Osteocyte (in vitro differentiated cells): ENCODE data around the gene TDRD7. TPM values are rescaled to one million over a fixed set of nuclear protein-coding genes. Genes with fewer than 3 reads are reported as not detected.

Experiments used
- DNase-seq: peaks from one replicate; pipeline ENCODE4 v3.0.0; 2021; ENCODE audit warnings: mixed read lengths; ENCODE audit not compliant: unreplicated experiment; ENCODE audit errors: extremely low spot score
- H3K27ac Mint-ChIP-seq: one replicate; pipeline ENCODE4 v1.8.0; 2021; ENCODE audit warnings: mild to moderate bottlenecking, mixed read lengths; ENCODE audit not compliant: unreplicated experiment
- H3K27me3 Mint-ChIP-seq: one replicate; pipeline ENCODE4 v1.8.0; 2021; ENCODE audit warnings: mixed read lengths; ENCODE audit not compliant: unreplicated experiment
- H3K36me3 Mint-ChIP-seq: one replicate; pipeline ENCODE4 v1.8.0; 2021; ENCODE audit warnings: mixed read lengths; ENCODE audit not compliant: unreplicated experiment
- H3K4me1 Mint-ChIP-seq: one replicate; pipeline ENCODE4 v1.8.0; 2021; ENCODE audit warnings: mixed read lengths; ENCODE audit not compliant: unreplicated experiment
- H3K4me3 Mint-ChIP-seq: one replicate; pipeline ENCODE4 v1.8.0; 2021; ENCODE audit warnings: mild to moderate bottlenecking, moderate library complexity, mixed read lengths; ENCODE audit not compliant: unreplicated experiment
- H3K9me3 Mint-ChIP-seq: one replicate; pipeline ENCODE4 v1.8.0; 2021; ENCODE audit warnings: mixed read lengths; ENCODE audit not compliant: unreplicated experiment
- CTCF ChIP-seq: fragments of 200-600 bp; sonication (generic); IDR thresholded peaks from 2 replicates; pipeline ENCODE4 v1.5.0; 2021; ENCODE audit warnings: antibody characterized with exemption, mild to moderate bottlenecking, moderate library complexity
- total RNA-seq: library from RNA; stranded (reverse); gene quantifications from 2 replicates; pipeline ENCODE4 v1.2.1, GENCODE V29; 2021

TDRD7 gene
- total RNA-seq, 1 donor from 2014 or later, result 8.6 TPM

- no peak for DNase-seq
- Mint-ChIP-seq H3K27ac (no peak overlapping the region), H3K36me3 (no peaks in the 10 kb centered on the region), H3K9me3 (no peaks in the 10 kb centered on the region), H3K4me3 (no peak overlapping the region), H3K4me1 (no peaks in the 10 kb centered on the region), H3K27me3 (peaks cover 38% of the 10 kb centered on the region)
- no peak for TF ChIP-seq CTCF
Measured at GRCh38 chr9:97525451-97525850, 113.6 kb downstream of the TDRD7 start.

DNA sequence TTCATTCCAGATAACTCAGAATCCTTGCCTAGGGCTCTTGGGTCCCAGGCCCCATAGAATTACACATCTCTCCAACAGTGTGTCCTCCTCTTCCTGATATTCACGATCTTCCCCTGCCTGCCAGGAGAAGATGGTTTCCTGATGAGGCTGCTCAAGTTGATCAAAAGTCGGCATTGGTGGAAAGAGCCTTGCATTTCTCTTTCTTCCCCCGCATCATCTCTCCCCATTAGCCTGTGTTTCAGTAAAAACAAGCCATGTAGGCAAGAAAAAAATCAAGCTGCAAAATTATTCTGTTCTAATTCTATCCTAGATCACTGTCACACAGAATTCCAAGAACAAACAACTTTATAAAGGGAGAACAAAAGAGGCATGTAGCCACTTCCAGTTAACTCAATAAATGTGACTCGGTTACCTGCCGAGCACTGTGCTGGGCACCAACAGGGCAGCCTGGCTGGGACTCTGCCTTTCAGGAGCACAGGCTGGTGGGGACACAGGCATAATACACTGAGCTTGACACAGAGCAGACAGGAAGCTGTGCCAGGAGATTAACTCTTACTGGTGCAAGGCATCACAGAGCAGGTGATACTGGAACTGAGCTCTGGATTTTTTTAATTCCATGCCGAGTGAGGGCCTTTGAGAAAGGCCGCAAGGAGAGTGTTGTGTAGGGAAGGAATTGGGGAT lies 115.1 kb downstream of the TDRD7 start:
- no peaks in the 10 kb centered on the region for H3K9me3 Mint-ChIP-seq
- no peak for TF ChIP-seq CTCF
- no peaks in the 10 kb centered on the region for H3K36me3 Mint-ChIP-seq
- no peak for DNase-seq
- H3K4me1 Mint-ChIP-seq, result no peaks in the 10 kb centered on the region
- no peak overlapping the region for H3K27ac Mint-ChIP-seq
- no peak overlapping the region for H3K4me3 Mint-ChIP-seq
- peaks cover 30% of the 10 kb centered on the region for H3K27me3 Mint-ChIP-seq

DNA sequence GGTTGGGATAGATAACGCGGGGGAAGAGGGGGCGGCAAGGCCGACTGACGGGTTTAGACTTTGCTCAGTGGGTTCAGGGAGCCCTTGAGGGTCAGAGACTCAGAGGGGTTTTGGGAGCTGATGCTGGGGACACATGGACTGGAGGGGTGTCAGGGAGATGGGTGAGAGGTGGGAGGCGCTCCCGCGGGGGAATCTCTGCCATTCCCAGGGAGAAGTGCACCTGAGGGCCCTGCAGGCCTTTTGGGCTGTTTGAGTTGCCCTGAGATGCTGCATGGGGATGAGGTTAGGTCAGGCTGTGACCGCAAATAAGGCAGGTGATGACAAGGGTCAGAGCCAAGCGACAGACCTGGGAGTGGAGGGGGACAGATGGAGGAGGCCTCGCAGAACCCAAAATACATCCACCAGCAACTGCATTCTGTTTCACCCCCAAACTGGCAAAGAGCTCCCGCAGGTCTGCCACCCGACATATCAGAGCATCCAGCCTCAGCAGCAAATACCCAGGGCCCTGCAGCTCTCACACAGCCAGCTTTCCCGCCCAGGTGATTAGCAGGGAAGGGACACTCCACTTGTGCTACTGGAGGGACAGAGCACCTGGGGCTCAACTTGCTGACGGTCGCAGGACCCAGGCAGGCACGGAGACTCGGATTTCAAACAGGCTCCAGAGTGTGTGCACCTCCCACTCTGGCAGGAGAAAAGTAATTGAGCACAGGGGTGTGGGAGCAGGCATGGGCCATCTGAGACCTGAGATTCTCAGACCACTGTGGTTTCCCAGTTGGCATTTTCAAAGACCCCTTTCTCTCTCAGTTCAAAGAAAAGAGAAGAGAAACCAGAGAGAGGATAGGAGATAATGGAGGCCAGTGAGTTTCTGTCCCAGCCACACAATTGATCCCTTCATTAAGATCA lies 116.0 kb downstream of the TDRD7 start:
- no peak for TF ChIP-seq CTCF
- Mint-ChIP-seq H3K4me3 (no peak overlapping the region), H3K4me1 (no peaks in the 10 kb centered on the region), H3K27me3 (peaks cover 34% of the 10 kb centered on the region), H3K9me3 (no peaks in the 10 kb centered on the region), H3K36me3 (no peaks in the 10 kb centered on the region), H3K27ac (no peak overlapping the region)
- DNase-seq, result no peak

GRCh38 chr9:97528529-97529230 lies 116.8 kb downstream of the TDRD7 start:
- Mint-ChIP-seq H3K4me1 (no peaks in the 10 kb centered on the region), H3K9me3 (no peaks in the 10 kb centered on the region)

More at GRCh38 chr9:97528529-97529230, 116.8 kb downstream of the TDRD7 start:
- no peak for TF ChIP-seq CTCF
- Mint-ChIP-seq H3K27me3 (peaks cover 34% of the 10 kb centered on the region), H3K36me3 (no peaks in the 10 kb centered on the region), H3K27ac (no peak overlapping the region), H3K4me3 (no peak overlapping the region)
- DNase-seq, result no peak
